ENCODE data around the gene NRN1. TPM values are rescaled to one million over a fixed set of nuclear protein-coding genes. Genes with fewer than 3 reads are reported as not detected.
"Not testable (repeated sequence)": the region's sequence is repeated elsewhere in the genome, so short reads cannot be mapped to it uniquely, and the experiment has no call there.

NRN1 gene
- total and polyA plus RNA-seq, 2 donors from 2014 or later: 6.4 to 8.5 TPM

DNA sequence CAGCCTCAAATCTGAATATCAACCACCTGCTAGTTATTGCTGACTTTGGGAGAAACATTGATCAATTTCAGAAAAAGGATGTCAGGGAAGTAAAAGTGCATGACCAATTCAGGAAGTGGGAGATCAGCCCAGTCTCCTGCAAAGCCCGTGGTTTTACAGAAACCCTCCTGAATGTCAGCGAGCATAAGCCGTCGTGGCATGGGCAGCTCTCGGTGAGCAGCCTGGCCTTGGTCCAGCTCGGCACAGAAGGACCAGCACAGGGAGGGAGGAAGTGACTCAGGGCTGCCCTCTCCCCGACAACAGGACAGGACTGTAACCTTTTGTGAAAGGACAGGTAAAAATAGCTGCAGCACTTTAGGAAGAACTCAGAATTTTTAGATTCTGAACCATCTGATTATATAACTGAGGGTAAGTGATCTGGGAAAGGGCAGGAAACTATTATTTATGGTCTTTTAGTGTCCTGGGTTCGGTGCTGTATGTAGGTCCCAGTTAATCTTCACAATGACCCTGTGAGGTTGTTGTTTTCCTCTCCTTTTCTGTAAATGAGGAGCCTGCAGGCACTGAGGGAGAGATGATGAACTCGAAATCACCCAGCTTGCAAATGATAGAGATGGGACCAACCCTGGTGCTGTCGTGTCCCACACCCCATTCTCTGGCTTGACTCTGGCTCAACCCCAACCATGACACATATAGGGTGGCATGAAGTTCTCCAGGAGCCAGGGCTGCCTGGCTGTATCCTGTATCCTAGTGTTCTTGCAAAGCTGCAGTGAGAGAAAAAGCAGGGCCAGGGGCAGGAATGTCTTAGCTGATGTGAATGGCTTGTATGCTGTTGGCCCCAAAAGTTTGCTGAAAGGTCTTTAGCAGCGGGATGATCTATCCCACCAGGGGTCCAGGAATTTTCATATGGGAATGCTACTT, 37.6 kb downstream of the NRN1 start:
- H3K4me3 ChIP-seq (ENCODE audit: low read length in 3 of 3): no peak overlapping the region
- intact Hi-C loops (cut with DNase I): no loop called here
- peaks cover 0 to 5% (median 0%) of the 10 kb centered on the region in 3 donors for H3K4me1 ChIP-seq (ENCODE audit: control insufficient read depth in 2 of 3, insufficient read depth in 2 of 3, low read depth in 1 of 3, low read length in 3 of 3)
- no peak overlapping the region for H3K27ac ChIP-seq (ENCODE audit: low read depth in 2 of 2, low read length in 2 of 2)
- no peaks in the 10 kb centered on the region for H3K27me3 ChIP-seq (ENCODE audit: control insufficient read depth, insufficient read depth, low read length)
- no peaks in the 10 kb centered on the region for H3K9me3 ChIP-seq (ENCODE audit: control insufficient read depth in 2 of 3, insufficient read depth in 1 of 3, low read length in 3 of 3)
- no peak overlapping the region for H3K9ac ChIP-seq (ENCODE audit: low read length in 3 of 3)
- TF ChIP-seq, protein P1, sequence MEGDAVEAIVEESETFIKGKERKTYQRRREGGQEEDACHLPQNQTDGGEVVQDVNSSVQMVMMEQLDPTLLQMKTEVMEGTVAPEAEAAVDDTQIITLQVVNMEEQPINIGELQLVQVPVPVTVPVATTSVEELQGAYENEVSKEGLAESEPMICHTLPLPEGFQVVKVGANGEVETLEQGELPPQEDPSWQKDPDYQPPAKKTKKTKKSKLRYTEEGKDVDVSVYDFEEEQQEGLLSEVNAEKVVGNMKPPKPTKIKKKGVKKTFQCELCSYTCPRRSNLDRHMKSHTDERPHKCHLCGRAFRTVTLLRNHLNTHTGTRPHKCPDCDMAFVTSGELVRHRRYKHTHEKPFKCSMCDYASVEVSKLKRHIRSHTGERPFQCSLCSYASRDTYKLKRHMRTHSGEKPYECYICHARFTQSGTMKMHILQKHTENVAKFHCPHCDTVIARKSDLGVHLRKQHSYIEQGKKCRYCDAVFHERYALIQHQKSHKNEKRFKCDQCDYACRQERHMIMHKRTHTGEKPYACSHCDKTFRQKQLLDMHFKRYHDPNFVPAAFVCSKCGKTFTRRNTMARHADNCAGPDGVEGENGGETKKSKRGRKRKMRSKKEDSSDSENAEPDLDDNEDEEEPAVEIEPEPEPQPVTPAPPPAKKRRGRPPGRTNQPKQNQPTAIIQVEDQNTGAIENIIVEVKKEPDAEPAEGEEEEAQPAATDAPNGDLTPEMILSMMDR (IDR thresholded peaks at IDR 0.05; ENCODE audit: borderline replicate concordance, extremely low read depth, insufficient read depth): no peak
- no peak for FAIRE-seq
- no peaks in the 10 kb centered on the region for H3K36me3 ChIP-seq (ENCODE audit: control insufficient read depth in 2 of 3, insufficient read depth in 3 of 3, low read length in 3 of 3)
- peak in 1 of 5 donors; percentile 83 for DNase-seq

- FAIRE-seq; intact Hi-C loops (cut with DNase I): not testable (repeated sequence)
Measured at GRCh38 chr6:5968036-5968435, 38.7 kb downstream of the NRN1 start.

GRCh38 chr6:5967594-5967993, 39.1 kb downstream of the NRN1 start:
- TF ChIP-seq, protein P1 (IDR thresholded peaks at IDR 0.05; ENCODE audit: borderline replicate concordance, extremely low read depth, insufficient read depth): no peak
- no peak overlapping the region for H3K4me3 ChIP-seq (ENCODE audit: low read length in 3 of 3)
- FAIRE-seq (no peak), DNase-seq (no peak)
- H3K27ac ChIP-seq (ENCODE audit: low read depth in 2 of 2, low read length in 2 of 2): no peak overlapping the region
- H3K27me3 ChIP-seq (ENCODE audit: control insufficient read depth, insufficient read depth, low read length): no peaks in the 10 kb centered on the region
- no peaks in the 10 kb centered on the region for H3K9me3 ChIP-seq (ENCODE audit: control insufficient read depth in 2 of 3, insufficient read depth in 1 of 3, low read length in 3 of 3)
- H3K36me3 ChIP-seq (ENCODE audit: control insufficient read depth in 2 of 3, insufficient read depth in 3 of 3, low read length in 3 of 3): no peaks in the 10 kb centered on the region
- H3K9ac ChIP-seq (ENCODE audit: low read length in 3 of 3): no peak overlapping the region
- peaks cover 0 to 5% (median 0%) of the 10 kb centered on the region in 3 donors for H3K4me1 ChIP-seq (ENCODE audit: control insufficient read depth in 2 of 3, insufficient read depth in 2 of 3, low read depth in 1 of 3, low read length in 3 of 3)
- intact Hi-C loops (cut with DNase I): no loop called here

More at GRCh38 chr6:5968036-5968435, 38.7 kb downstream of the NRN1 start:
- H3K4me3 ChIP-seq (ENCODE audit: low read length in 3 of 3); H3K27ac ChIP-seq (ENCODE audit: low read depth in 2 of 2, low read length in 2 of 2); H3K36me3 ChIP-seq (ENCODE audit: control insufficient read depth in 2 of 3, insufficient read depth in 3 of 3, low read length in 3 of 3); H3K4me1 ChIP-seq (ENCODE audit: control insufficient read depth in 2 of 3, insufficient read depth in 2 of 3, low read depth in 1 of 3, low read length in 3 of 3); H3K27me3 ChIP-seq (ENCODE audit: control insufficient read depth, insufficient read depth, low read length); H3K9ac ChIP-seq (ENCODE audit: low read length in 3 of 3); H3K9me3 ChIP-seq (ENCODE audit: control insufficient read depth in 2 of 3, insufficient read depth in 1 of 3, low read length in 3 of 3): not testable (repeated sequence)
- peak in 2 of 5 donors; percentile 13 to 16 for DNase-seq

GRCh38 chr6:5962794-5963193, 43.9 kb downstream of the NRN1 start:
- no peak overlapping the region for H3K9ac ChIP-seq (ENCODE audit: low read length in 3 of 3)
- H3K27ac ChIP-seq (ENCODE audit: low read depth in 2 of 2, low read length in 2 of 2): no peak overlapping the region
- no peaks in the 10 kb centered on the region for H3K36me3 ChIP-seq (ENCODE audit: control insufficient read depth in 2 of 3, insufficient read depth in 3 of 3, low read length in 3 of 3)
- H3K4me1 ChIP-seq (ENCODE audit: control insufficient read depth in 2 of 3, insufficient read depth in 2 of 3, low read depth in 1 of 3, low read length in 3 of 3): no peaks in the 10 kb centered on the region
- no peak overlapping the region for H3K4me3 ChIP-seq (ENCODE audit: low read length in 3 of 3)
- H3K9me3 ChIP-seq (ENCODE audit: control insufficient read depth in 2 of 3, insufficient read depth in 1 of 3, low read length in 3 of 3): no peaks in the 10 kb centered on the region
- intact Hi-C loops (cut with DNase I): no loop called here
- no peaks in the 10 kb centered on the region for H3K27me3 ChIP-seq (ENCODE audit: control insufficient read depth, insufficient read depth, low read length)
- FAIRE-seq (no peak), DNase-seq (no peak)
- TF ChIP-seq, protein P1 (IDR thresholded peaks at IDR 0.05; ENCODE audit: borderline replicate concordance, extremely low read depth, insufficient read depth): no peak

Data from kidney (tissue), 14 donors.